ENCODE results near the gene ABLIM1.
A peak's percentile ranks its signal among the peaks of the same experiment; 100 is the strongest.

Gene ABLIM1

GRCh38 chr10:114684822-114685209 lies 26.7 kb upstream of the ABLIM1 start (continued):
- TF ChIP-seq AEBP2 (tag by site-specific recombination; IDR thresholded peaks at IDR 0.05; ENCODE audit: borderline replicate concordance): no peak
- peak; percentile 97 for TF ChIP-seq ATF2 (tag by site-specific recombination; IDR thresholded peaks at IDR 0.05; ENCODE audit: low read depth)
- TF ChIP-seq OSR2 (tag by site-specific recombination; IDR thresholded peaks at IDR 0.05): no peak
- no peak for TF ChIP-seq ZNF785 (tag by site-specific recombination; IDR thresholded peaks at IDR 0.05)
- TF ChIP-seq ZNF157 (tag by site-specific recombination; IDR thresholded peaks at IDR 0.05): no peak
- TF ChIP-seq KLF9 (tag by site-specific recombination; IDR thresholded peaks at IDR 0.05; ENCODE audit: low read depth): no peak
- no peak for TF ChIP-seq GFI1B (tag by site-specific recombination; IDR thresholded peaks at IDR 0.05)
- TF ChIP-seq KLF1 (tag by site-specific recombination; IDR thresholded peaks at IDR 0.05): no peak
- TF ChIP-seq ZNF354C (tag by site-specific recombination; IDR thresholded peaks at IDR 0.05; ENCODE audit: borderline replicate concordance, low read depth): no peak
- no peak for TF ChIP-seq ZNF2 (tag by site-specific recombination; IDR thresholded peaks at IDR 0.05)
- TF ChIP-seq ZBTB17 (tag by site-specific recombination; IDR thresholded peaks at IDR 0.05): peak; percentile 65; the same call in 1 of the 2 replicates
- no peak for TF ChIP-seq ZNF473 (tag by site-specific recombination; IDR thresholded peaks at IDR 0.05)
- TF ChIP-seq IKZF3 (tag by site-specific recombination; IDR thresholded peaks at IDR 0.05): peak; percentile 88
- TF ChIP-seq ZNF184 (tag by site-specific recombination; IDR thresholded peaks at IDR 0.05): 0 out of 2 replicates have a peak, but pooled peaks have one; percentile 26
- peak; percentile 33; the same call in 1 of the 2 replicates for TF ChIP-seq ZNF600 (tag by site-specific recombination; IDR thresholded peaks at IDR 0.05)
- no peak for TF ChIP-seq ZNF670 (tag by site-specific recombination; IDR thresholded peaks at IDR 0.05; ENCODE audit: low read depth)
- peak; percentile 75; the same call in 1 of the 2 replicates for TF ChIP-seq ZNF660 (tag by site-specific recombination; IDR thresholded peaks at IDR 0.05)
- no peak for TF ChIP-seq PRDM1 (tag by site-specific recombination; IDR thresholded peaks at IDR 0.05)
- TF ChIP-seq ZNF391 (tag by site-specific recombination; IDR thresholded peaks at IDR 0.05; ENCODE audit: borderline replicate concordance, low read depth): no peak
- no peak for TF ChIP-seq ZBTB49 (tag by site-specific recombination; IDR thresholded peaks at IDR 0.05; ENCODE audit: low read depth)
- TF ChIP-seq ZNF560 (tag by site-specific recombination; IDR thresholded peaks at IDR 0.05; ENCODE audit: borderline replicate concordance): no peak
- no peak for TF ChIP-seq WT1 (tag by site-specific recombination; IDR thresholded peaks at IDR 0.05)
- 0 out of 2 replicates have a peak, but pooled peaks have one; percentile 17 for TF ChIP-seq ZNF692 (tag by site-specific recombination; IDR thresholded peaks at IDR 0.05)
- no peak for TF ChIP-seq ZNF175 (tag by site-specific recombination; IDR thresholded peaks at IDR 0.05)
- TF ChIP-seq ZXDB (tag by site-specific recombination; IDR thresholded peaks at IDR 0.05): peak; percentile 27; the same call in 1 of the 2 replicates
- TF ChIP-seq ZNF449 (tag by site-specific recombination; IDR thresholded peaks at IDR 0.05): peak; percentile 77; the same call in 1 of the 2 replicates
- peak; percentile 76; the same call in 1 of the 2 replicates for TF ChIP-seq ZNF366 (tag by site-specific recombination; conservative IDR thresholded peaks at IDR 0.05)
- peak; percentile 72 for TF ChIP-seq HIC1 (tag by site-specific recombination; IDR thresholded peaks at IDR 0.05)
